Stimulated activated CD4-positive, alpha-beta T cell treated with anti-CD3 and anti-CD28 coated beads, Interleukin-12 subunit alpha, Interleukin-12 subunit beta, amount 100 ng/mL, for 48 hours (primary cell): ENCODE measurements around the gene AURKB.
"Not testable (repeated sequence)": the region's sequence is repeated elsewhere in the genome, so short reads cannot be mapped to it uniquely, and the experiment has no call there.

Source experiments
- DNase-seq, 3 donors: peaks; one replicate each; pipeline ENCODE4 v3.0.0-alpha.2; 2020; ENCODE audit warnings: low read depth in 2 of 3, low spot score in 1 of 3

Gene AURKB

GRCh38 chr17:8225813-8226535 is 15.6 kb upstream of the AURKB start:
- DNase-seq, result peak; percentile 70 to 89 (median 83)

- DNase-seq, result no peak
Measured at GRCh38 chr17:8224891-8225812, 14.8 kb upstream of the AURKB start.

- peak in 2 of 3 donors; percentile 38 to 54 for DNase-seq
Measured at GRCh38 chr17:8223356-8224126, 13.2 kb upstream of the AURKB start.

- peak; percentile 86 to 91 (median 91) for DNase-seq
Measured at GRCh38 chr17:8222630-8223355, 12.4 kb upstream of the AURKB start.

- peak in 1 of 3 donors; percentile 66 for DNase-seq
Measured at GRCh38 chr17:8222380-8222629, 11.9 kb upstream of the AURKB start.

GRCh38 chr17:8221663-8222379 is 11.4 kb upstream of the AURKB start:
- peak; percentile 81 to 98 (median 85) for DNase-seq

- DNase-seq, result peak; percentile 85 to 99 (median 93)
Measured at GRCh38 chr17:8220783-8221662, 10.6 kb upstream of the AURKB start.

- DNase-seq, result not testable (repeated sequence)
Measured at GRCh38 chr17:8214000-8214399, 3.6 kb upstream of the AURKB start.

- no peak for DNase-seq
Measured at GRCh38 chr17:8212312-8213180, 2.2 kb upstream of the AURKB start.

- no peak for DNase-seq
Measured at GRCh38 chr17:8210761-8211458, 535 bp upstream of the AURKB start.

GRCh38 chr17:8206536-8206935 is 3.8 kb downstream of the AURKB start:
- DNase-seq, result no peak

GRCh38 chr17:8204761-8205555 is 5.4 kb downstream of the AURKB start:
- DNase-seq, result no peak

GRCh38 chr17:8192070-8192815 is 18.1 kb downstream of the AURKB start:
- DNase-seq, result peak in 2 of 3 donors; percentile 44 to 63

- DNase-seq, result no peak
Measured at GRCh38 chr17:8190506-8190905, 19.9 kb downstream of the AURKB start.

GRCh38 chr17:8189711-8190477 is 20.5 kb downstream of the AURKB start, which contains the start of gene BORCS6:
TSS of gene BORCS6 (minus strand) at chr17:8190180. CDS start at chr17:8190140, 40 bp downstream.
- DNase-seq, result peak; percentile 87 to 92 (median 92)
